Fibroblast of the aortic adventitia (primary cell): ENCODE data around the gene INPP5F. TPM values are rescaled to one million over a fixed set of nuclear protein-coding genes. Genes with fewer than 3 reads are reported as not detected.
"Not testable (repeated sequence)": the region's sequence is repeated elsewhere in the genome, so short reads cannot be mapped to it uniquely, and the experiment has no call there.

Experiments used
- DNase-seq: peaks from one replicate; pipeline ENCODE4 v3.0.0-alpha.2; 2010; ENCODE audit warnings: low read depth
- H3K4me3 ChIP-seq: 2 replicates; pipeline ENCODE4 v1.5.1; 2011; ENCODE audit warnings: low read depth, mild to moderate bottlenecking, control low read depth, low read length, moderate library complexity
- CTCF ChIP-seq: IDR thresholded peaks from 2 replicates; pipeline ENCODE4 v1.5.1; 2011; ENCODE audit warnings: mild to moderate bottlenecking, low read length, control low read depth, inconsistent platforms; ENCODE audit not compliant: insufficient read depth
- total RNA-seq: library from RNA; depleted of rRNA; stranded (reverse); fragments of >200 nt; gene quantifications from 2 replicates; pipeline ENCODE4 v1.2.3, GENCODE V29; 2012; ENCODE audit warnings: low replicate concordance

INPP5F gene
- total RNA-seq, 1 donor, result 22.2 TPM

- no peak overlapping the region for H3K4me3 ChIP-seq
- TF ChIP-seq CTCF, result no peak
- DNase-seq, result no peak
Observed at GRCh38 chr10:119860866-119861607, 135.2 kb downstream of the INPP5F start.

GRCh38 chr10:119862524-119862923 is 136.7 kb downstream of the INPP5F start:
- H3K4me3 ChIP-seq, result no peak overlapping the region
- no peak for DNase-seq
- TF ChIP-seq CTCF, result no peak

GRCh38 chr10:119863951-119864565 is 138.2 kb downstream of the INPP5F start:
- no peak overlapping the region for H3K4me3 ChIP-seq
- TF ChIP-seq CTCF, result no peak
- no peak for DNase-seq

DNA sequence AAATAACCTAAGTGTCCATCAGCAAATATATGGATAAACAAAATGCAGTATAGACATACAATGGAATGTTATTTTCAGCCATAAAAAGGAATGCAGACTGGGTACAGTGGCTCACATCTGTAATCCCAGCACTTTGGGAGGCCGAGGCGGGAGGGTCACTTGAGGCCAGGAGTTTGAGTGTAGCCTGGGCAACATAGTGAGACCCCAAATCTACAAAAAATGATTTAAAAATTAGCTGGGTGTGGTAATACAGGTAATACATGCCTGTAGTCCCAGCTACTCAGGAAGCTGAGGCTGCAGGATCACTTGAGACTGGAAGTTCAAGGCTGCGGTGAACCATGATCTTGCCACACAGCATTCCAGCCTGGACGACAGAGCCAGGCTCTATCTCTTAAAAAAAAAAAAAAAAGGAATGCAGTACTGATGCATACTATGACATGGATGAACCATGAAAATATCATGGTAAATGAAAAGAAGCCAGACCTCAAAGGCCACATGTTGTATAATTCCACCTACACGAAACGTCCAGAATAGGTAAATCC is 139.9 kb downstream of the INPP5F start:
- no peak for TF ChIP-seq CTCF
- H3K4me3 ChIP-seq, result no peak overlapping the region

GRCh38 chr10:119867317-119867716 is 141.5 kb downstream of the INPP5F start:
- no peak overlapping the region for H3K4me3 ChIP-seq
- TF ChIP-seq CTCF, result no peak
- DNase-seq, result no peak

More for the DNA sequence above, 139.9 kb downstream of the INPP5F start:
- DNase-seq, result no peak

- DNase-seq, H3K4me3 ChIP-seq: not testable (repeated sequence)
Observed at GRCh38 chr10:119869398-119869797, 143.5 kb downstream of the INPP5F start.

GRCh38 chr10:119871881-119872609 is 146.2 kb downstream of the INPP5F start:
- H3K4me3 ChIP-seq, result peak overlapping the region; percentile 77
- peak; percentile 45 for DNase-seq
- TF ChIP-seq CTCF, result no peak
